HG02885 (cell line): Measurements from ENCODE around the gene DGAT2.
A peak's percentile ranks its signal among the peaks of the same experiment; 100 is the strongest.

Experiments
- ATAC-seq: cut with Tn5 transposase; IDR thresholded peaks from one replicate; pipeline ENCODE4 v1.9.1; 2021; ENCODE audit warnings: mild to moderate bottlenecking; ENCODE audit not compliant: unreplicated experiment, poor library complexity

Gene DGAT2

DNA sequence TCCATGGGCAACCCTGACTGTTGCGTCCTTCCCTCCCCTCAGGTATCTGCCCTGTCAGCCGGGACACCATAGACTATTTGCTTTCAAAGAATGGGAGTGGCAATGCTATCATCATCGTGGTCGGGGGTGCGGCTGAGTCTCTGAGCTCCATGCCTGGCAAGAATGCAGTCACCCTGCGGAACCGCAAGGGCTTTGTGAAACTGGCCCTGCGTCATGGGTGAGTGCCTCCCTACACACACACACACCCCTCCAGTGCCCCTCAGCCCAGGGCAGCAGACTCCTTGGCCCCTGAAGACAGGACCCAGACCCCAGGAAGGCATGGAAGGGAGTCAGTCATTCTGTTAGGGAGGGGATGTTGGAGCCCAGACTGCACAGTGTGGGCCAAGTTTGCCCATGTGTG is 28.5 kb downstream of the DGAT2 start:
- ATAC-seq: no peak

DNA sequence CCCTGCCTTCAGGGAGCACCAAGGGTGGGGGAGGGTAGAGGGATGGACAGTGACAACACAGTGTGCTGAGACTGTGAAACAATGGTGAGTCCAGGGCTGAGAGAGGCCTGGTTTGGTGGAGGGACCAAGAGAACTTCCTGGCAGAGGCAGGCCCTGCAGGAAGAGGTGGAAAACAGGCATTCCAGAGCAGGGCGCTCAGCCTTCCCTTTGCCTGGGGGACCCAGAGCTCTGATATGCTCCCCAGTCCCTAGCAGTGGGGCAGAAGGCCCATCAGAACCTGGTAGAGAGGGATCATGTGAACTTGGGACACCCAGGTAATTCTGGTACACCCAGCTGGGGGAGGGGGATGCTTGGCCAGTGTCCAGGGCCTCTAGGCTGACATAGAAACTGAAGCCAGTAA is 29.2 kb downstream of the DGAT2 start:
- ATAC-seq: no peak

DNA sequence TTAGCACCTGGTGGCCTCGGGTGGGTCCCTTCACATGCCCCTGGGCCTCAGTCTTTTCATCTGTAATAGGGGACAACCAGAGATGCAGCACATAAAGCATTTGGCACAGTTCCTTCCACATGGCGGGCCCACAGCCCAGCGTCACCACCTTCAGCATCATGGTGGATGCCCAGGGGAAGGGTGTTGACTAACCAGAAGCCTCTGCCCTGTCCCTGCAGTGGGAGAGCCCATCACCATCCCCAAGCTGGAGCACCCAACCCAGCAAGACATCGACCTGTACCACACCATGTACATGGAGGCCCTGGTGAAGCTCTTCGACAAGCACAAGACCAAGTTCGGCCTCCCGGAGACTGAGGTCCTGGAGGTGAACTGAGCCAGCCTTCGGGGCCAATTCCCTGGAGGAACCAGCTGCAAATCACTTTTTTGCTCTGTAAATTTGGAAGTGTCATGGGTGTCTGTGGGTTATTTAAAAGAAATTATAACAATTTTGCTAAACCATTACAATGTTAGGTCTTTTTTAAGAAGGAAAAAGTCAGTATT is 31.6 kb downstream of the DGAT2 start:
- ATAC-seq: no peak

DNA sequence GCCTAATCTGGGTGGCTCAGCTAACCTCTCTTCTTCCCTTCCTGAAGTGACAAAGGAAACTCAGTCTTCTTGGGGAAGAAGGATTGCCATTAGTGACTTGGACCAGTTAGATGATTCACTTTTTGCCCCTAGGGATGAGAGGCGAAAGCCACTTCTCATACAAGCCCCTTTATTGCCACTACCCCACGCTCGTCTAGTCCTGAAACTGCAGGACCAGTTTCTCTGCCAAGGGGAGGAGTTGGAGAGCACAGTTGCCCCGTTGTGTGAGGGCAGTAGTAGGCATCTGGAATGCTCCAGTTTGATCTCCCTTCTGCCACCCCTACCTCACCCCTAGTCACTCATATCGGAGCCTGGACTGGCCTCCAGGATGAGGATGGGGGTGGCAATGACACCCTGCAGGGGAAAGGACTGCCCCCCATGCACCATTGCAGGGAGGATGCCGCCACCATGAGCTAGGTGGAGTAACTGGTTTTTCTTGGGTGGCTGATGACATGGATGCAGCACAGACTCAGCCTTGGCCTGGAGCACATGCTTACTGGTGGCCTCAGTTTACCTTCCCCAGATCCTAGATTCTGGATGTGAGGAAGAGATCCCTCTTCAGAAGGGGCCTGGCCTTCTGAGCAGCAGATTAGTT is 32.3 kb downstream of the DGAT2 start:
- no peak for ATAC-seq

DNA sequence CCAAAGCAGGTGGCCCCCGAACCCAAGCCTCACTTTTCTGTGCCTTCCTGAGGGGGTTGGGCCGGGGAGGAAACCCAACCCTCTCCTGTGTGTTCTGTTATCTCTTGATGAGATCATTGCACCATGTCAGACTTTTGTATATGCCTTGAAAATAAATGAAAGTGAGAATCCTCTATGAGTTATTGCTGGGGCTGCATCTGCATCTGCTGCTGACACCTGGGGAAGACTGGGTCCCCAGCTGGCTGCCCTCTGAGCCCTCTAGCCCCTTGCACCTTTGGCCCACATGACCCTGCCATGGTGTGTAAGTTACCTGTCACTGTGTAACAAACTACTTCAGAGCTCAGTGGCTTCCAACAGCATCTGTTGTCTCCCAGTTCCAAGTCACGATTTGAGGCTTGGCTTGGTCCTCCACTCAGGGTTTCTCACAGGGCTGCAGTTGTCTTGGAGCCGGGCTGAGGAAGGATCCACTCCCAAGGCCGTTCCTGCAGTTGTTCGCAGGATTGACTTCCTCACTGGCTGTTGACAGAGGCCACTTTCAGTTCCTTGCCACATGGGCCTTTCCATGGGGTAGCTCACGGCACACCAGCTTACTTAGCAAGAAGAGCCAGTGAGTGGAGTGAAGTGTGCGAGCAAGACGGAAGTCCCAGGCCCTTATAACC is 32.9 kb downstream of the DGAT2 start:
- no peak for ATAC-seq

DNA sequence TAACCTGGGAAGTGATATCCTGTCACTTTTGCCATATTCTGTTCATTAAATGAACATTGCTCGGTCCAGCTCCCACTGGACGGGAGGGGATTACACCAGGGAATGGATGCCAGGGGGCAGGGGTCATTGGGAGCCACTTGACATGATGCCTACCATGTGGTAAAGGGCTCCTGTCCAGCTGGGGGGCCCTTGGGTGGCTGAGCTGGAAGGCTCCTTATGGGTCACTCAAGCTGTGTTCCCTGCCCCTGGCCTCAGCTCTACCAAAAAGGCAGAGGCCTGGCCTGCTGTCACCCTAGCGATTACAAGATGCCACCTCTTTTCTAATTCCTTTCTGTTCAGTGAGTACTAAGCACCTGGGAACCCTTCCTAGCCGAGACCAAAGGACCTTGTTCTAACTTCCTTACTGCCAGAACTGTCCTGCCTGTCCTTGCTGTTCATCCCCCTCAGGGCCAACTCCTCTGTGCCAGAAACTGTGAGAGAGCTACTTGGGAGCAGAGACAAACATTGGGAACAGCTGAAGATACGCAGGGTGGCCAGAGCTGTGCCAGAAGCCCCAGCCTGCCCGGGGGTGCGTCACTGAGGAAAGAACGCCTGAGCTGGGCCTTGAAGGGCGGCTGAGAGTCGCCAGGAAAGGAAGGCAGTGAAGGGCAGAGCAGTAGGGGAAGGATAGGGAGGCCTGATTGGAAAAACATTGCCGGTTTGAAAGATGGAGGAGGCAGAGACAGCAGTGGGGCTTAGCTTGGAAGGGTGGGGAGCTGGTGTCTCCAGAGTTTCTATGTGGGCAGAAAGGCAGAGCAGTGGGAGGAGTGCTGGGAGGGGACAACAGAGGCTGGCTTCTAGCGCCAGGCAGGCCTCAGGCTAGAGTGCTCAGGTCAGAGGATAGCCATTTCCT is 33.7 kb downstream of the DGAT2 start:
- no peak for ATAC-seq

DNA sequence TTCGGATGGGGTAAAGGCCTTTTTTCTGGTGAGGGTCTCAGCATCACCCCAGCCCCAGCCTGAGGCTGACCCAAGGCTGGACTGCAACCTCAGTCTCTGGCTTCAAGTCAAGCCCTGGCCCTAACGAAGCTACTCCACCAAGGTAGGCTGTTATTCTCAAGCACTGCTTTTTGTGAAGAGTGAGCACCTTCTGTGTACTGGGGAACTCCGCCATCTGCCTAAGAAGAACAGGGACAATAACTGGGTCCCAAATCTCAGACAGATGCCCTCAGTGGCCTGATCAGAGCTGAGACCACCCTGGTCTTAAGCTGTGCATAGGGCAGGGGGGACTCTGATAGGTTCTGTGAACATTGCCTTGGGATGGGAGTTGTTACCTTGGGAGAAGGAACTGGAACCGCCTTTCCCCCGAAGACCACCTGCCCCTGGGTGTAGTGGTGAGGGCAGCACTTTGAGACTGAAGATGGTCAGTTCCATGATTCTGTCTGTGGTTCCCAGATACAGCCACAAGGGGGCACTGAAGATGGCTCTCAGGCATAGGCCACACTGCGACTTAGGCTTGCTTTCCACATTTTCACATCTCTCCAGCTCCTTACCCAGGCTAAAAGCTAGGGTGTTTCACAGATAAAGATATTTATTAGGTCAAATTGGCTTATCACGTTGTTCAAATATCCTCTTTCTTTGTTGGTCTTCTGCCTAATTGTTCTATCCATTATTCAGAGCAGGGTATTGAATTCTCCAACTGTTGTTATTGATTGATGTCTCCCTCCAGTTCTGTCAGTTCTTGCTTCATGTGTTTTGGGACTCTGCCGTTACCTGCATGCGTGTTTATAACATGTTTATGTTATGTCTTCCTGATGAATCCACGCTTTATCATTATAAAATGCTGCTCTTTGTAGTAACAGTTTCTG is 34.6 kb downstream of the DGAT2 start:
- ATAC-seq: peak; percentile 68

DNA sequence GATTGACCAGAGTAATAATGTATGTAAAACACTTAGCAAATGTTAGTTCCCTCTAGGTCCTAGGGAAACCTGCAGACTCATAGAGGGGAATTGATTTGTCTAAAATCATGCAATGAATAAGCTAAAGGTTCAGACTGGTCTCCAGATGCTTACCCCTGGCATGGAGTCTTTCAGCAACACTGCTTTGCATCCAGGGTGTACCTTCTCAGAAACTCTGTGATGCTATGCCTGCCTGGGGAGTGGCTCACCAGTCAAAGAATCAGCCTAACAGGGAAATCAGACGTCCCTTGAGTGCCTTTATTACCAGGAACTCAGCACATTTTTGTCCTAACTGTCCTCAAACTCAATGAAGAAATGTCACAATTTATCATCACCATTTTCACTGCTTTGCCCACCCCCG is 40.5 kb downstream of the DGAT2 start:
- ATAC-seq: no peak

DNA sequence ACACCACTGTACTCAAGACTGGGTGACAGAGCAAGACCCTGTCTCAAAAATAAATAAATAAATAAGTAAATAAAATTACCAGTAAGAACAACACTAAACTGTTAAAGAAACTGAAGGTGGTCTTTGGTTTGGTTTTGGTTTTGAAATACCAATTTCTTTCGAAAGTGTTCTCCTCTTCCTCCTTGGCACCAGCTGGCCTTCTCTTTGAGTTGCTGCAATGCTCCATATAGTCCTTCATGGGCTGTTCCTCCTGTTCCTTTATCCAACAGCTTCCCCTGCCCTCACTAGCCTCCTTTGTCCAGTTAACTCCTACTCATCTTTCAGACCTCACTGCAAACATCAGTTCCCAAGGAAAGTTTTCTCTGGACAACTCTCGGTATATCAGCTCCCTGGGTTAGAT is 41.4 kb downstream of the DGAT2 start:
- ATAC-seq: no peak

DNA sequence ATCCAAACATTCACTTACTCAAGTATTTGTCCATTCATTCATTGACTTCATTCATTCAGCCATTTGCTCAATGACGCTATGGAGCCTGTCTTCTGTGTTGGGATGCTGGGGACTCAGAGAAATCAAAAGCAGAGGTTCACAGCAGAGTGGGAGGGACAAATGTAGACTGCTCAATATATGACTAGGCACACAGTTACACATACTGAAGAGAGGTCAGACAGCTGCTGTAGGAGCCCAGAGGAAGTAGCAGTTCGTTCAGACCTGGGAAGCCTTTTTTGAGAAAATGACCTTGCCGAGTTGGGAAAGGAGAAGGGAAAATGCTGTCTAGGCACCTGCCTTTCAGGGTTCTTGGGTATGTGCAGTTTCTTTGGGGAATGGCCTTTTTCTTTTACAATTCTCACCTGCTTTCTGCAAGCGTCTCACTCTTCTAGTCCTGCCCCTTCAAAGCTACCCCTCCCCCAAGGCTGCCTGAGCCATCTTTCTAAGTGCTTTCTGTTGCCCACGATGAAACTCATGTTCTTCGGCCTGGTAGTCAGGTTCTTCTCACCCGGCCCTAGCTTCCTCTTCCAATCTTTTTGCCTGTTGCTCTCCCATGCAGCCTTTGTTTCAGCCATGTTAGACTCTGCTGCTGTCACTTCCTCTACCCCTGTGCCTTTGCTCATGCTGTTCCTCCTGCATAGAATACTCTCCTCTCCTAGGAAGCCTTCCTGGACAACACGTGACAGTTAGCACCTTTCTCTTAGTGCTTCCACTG is 42.2 kb downstream of the DGAT2 start:
- peak; percentile 17 for ATAC-seq

DNA sequence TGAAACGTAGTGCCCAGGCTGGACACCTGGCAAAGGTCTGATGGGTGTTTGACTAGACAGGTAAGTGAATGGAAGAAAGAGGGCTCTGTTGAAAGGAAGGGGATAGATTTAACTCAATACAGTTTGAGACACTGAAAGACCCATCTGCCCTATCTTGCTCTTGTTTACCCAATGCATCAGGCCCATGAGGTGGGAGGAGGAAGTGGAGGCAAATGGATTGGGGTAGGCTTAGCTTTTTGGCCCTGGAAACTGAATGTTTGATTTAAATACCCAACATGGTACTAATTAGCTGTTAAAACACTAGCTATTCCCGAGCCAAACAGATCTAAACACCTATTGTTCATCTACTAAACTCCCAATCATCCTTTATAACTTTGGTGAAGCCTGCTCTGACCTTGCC is 42.9 kb downstream of the DGAT2 start:
- ATAC-seq: no peak

DNA sequence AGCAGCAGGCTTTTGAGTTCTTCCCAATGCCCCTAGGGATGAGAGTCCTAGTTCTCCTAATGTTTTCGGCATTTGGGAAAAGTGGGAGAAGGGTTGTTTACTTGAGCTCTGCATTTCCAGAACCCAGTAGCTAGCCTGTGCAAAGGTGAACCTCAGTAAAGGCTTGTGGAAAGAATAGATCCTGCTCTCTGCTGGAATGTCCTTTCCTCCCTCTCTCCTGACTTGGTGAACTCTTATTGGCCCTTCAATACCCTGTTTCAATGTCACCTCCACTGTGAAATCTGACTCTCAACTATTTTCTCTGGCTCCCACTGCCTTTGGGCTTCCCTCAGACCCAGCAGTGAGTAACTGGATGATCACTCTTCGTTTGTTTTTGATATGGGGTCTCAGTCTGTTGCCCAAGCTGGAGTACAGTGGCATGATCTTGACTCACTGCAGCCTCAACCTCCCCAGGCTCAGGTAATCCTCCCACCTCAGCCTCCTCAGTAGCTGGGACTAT is 44.0 kb downstream of the DGAT2 start:
- no peak for ATAC-seq

DNA sequence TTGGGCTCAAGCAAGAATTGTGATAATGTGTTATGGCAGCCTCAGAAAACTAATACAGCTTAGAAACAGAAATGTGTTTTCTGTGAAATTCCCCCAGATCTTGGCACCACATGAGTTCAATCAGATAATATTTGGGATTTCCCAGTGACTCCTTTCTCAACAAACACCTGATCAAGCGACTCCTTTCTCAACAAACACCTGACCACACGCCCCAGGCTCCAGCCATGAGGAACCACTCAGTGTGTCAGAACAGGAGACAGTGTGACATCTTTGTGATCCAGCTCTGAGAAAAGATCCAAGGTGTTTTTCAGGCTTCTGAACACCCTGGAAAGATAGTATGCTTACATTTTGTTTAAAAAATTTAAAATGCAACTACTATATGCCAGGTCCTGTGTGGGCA is 44.5 kb downstream of the DGAT2 start:
- no peak for ATAC-seq

DNA sequence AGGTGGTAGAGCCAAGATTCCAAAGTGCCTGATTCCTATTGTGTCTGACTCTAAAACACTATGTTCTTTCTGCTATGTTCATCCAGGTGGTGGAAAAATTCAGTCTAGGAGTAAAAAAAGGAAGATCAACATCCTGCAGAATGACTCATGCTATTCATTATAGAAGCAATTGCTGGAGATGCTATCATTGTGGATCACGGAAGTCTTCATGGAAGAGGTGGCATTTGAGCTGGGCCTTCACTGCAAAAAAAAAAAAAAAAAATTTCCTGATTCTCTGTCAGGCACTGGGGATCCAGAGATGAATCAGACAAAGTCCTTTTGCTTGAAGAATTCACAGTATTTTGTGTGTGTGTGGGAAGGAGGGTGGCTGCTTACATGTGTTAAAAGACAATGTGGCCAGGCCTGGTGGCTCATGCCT is 45.1 kb downstream of the DGAT2 start:
- no peak for ATAC-seq

DNA sequence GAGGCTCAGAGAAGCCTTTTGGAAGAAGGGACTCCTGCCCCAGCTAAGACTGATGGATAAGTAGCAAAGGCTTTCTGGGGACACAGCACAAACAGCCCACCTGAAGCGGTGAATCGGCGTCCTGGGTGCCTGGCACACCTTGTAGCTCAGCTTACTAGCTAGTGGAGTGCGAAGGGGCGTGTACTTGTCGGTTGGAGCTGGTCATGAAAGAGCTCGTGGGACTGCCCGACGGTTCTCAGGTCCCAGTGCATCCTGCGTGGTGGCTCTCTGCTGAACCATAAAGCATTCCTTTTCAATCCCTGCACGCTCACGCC is 45.7 kb downstream of the DGAT2 start:
- ATAC-seq: peak; percentile 23

DNA sequence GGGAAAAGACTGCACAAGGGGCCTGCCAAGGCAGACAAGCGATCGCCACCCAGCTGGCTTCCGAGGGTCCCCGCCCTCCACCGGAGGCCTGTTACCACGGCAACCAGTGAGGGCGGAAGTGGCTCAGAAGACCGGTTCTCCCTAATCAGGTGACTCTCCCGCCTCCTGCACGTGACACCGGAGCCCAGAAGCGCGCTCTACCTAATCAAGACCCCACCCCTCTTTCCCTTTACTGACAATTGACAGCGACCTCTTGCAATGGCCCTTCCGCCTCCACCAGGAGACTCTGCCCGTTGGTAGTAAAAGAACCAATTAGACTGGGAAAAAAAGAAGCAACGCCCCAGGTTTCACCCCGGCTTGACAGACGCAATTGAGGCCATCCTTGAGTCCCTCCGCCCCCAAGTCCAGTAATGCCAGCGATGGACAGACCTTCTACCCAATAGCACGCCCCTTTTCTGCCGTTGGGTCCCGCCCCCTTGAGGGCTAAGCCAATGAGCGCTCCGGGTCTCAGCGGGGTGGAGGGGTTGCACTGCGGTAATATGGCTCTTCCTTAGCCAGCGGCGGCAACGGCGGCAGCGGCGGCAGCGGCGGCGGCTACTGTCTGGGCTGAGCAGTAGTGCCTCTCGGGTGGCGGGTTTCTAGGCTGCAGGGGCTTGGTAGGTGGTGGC is 46.2 kb downstream of the DGAT2 start, which contains the start of gene UVRAG:
Gene UVRAG, plus strand, starts transcription at position 534 of the 668 bp plus-strand sequence. CDS start 198 bp downstream, outside the sequence.
- ATAC-seq: peak; percentile 78

DNA sequence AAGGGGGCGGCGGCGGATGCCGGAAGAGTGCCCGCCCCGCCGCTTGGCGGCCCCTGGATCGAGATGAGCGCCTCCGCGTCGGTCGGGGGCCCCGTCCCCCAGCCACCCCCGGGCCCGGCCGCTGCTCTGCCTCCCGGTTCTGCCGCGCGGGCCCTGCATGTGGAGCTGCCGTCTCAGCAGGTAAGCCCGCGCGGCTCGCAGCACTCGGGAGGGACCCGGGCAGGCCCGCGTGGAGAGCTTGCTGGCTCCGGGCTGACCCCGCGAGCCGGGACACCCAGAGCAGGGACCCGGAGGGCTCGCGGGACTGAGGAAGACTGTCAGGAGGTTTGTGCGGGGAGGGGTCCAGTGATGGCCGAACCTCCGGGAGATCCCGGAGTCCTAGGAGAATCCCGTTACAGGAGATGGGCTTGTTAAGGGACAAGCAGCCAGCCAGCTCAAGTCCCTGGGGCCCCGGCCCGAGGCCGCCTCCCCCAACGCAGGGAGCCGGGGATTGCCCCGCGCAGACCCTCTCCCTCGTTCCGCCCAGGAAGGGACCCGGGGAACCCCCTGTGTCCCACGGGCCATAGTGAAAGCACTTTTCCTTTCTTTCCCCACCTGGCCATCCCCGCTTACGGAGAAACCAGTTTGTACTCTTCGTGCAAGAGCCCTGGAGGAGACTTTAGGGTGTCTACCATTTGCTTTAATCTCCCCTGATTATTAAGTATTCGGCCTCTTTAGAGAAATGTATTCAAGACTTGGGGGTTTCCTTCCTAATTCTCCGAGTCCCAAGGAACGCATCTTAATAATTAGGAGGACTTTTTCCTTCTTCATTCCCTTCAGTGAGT is 47.0 kb downstream of the DGAT2 start:
- peak; percentile 17 for ATAC-seq
